ENCODE measurements around the gene CHN1.

GRCh38 chr2:175049661-175050060 is 44.5 kb upstream of the CHN1 start:
- TF ChIP-seq CTCF (IDR thresholded peaks at IDR 0.05) (no peak), POLR2A (IDR thresholded peaks at IDR 0.05) (no peak)
